KMS-11 (cell line): ENCODE results near the gene RAB15.
"Not testable (repeated sequence)": the region's sequence is repeated elsewhere in the genome, so short reads cannot be mapped to it uniquely, and the experiment has no call there.

Source experiments
- H2AFZ ChIP-seq: fragments of 200-600 bp; sonication (generic); 2 replicates; pipeline ENCODE4 v1.6.1; 2016; ENCODE audit warnings: antibody characterized with exemption, mixed run types, low read depth
- H3K27ac ChIP-seq: fragments of 200-600 bp; sonication (generic); 2 replicates; pipeline ENCODE4 v1.6.1; 2016; ENCODE audit warnings: mild to moderate bottlenecking, mixed run types
- H3K27me3 ChIP-seq: fragments of 200-600 bp; sonication (generic); 2 replicates; pipeline ENCODE4 v1.6.1; 2017; ENCODE audit warnings: mild to moderate bottlenecking, low read depth, mixed run types, moderate library complexity; ENCODE audit not compliant: insufficient read depth
- H3K36me3 ChIP-seq: fragments of 200-600 bp; sonication (generic); 2 replicates; pipeline ENCODE4 v1.6.1; 2017; ENCODE audit warnings: mild to moderate bottlenecking, mixed run types; ENCODE audit not compliant: insufficient read depth
- H3K4me1 ChIP-seq: fragments of 200-600 bp; sonication (generic); 2 replicates; pipeline ENCODE4 v1.6.1; 2016; ENCODE audit warnings: mild to moderate bottlenecking, low read depth, mixed run types; ENCODE audit not compliant: poor library complexity, severe bottlenecking
- H3K4me2 ChIP-seq: fragments of 200-600 bp; sonication (generic); 2 replicates; pipeline ENCODE4 v1.7.0; 2016; ENCODE audit warnings: mild to moderate bottlenecking, mixed run types
- H3K4me3 ChIP-seq: fragments of 200-600 bp; sonication (generic); IDR thresholded peaks from 2 replicates; pipeline ENCODE4 v1.6.1; 2017; ENCODE audit warnings: low read depth, low read length, mixed read lengths; ENCODE audit not compliant: insufficient read depth
- H3K79me2 ChIP-seq: fragments of 200-600 bp; sonication (generic); 2 replicates; pipeline ENCODE4 v1.6.1; 2016; ENCODE audit warnings: low read depth, mixed run types; ENCODE audit not compliant: insufficient read depth
- H3K9ac ChIP-seq: fragments of 200-600 bp; sonication (generic); 2 replicates; pipeline ENCODE4 v1.6.1; 2016; ENCODE audit warnings: mild to moderate bottlenecking, mixed run types
- H4K20me1 ChIP-seq: fragments of 200-600 bp; sonication (generic); 2 replicates; pipeline ENCODE4 v1.6.1; 2016; ENCODE audit warnings: mild to moderate bottlenecking, mixed run types; ENCODE audit not compliant: insufficient read depth
- TF ChIP-seq, protein P1 (sequence below): fragments of 200-600 bp; sonication (generic); conservative IDR thresholded peaks from 2 replicates; pipeline ENCODE4 v1.6.1; 2017; ENCODE audit warnings: low read depth, mild to moderate bottlenecking, antibody characterized with exemption, low read length, moderate library complexity, mixed read lengths

RAB15 gene

GRCh38 chr14:64915029-64915424 is 57.1 kb downstream of the RAB15 start:
- Histone ChIP-seq H4K20me1 (no peaks in the 10 kb centered on the region), H2AFZ (no peak overlapping the region), H3K36me3 (no peaks in the 10 kb centered on the region), H3K4me1 (peaks cover 39% of the 10 kb centered on the region), H3K27ac (peak overlapping the region; percentile 85), H3K79me2 (peaks cover 35% of the 10 kb centered on the region), H3K27me3 (no peaks in the 10 kb centered on the region), H3K4me3 (no peak overlapping the region), H3K4me2 (peak overlapping the region; percentile 84), H3K9ac (peak overlapping the region; percentile 94)
- TF ChIP-seq, protein P1, sequence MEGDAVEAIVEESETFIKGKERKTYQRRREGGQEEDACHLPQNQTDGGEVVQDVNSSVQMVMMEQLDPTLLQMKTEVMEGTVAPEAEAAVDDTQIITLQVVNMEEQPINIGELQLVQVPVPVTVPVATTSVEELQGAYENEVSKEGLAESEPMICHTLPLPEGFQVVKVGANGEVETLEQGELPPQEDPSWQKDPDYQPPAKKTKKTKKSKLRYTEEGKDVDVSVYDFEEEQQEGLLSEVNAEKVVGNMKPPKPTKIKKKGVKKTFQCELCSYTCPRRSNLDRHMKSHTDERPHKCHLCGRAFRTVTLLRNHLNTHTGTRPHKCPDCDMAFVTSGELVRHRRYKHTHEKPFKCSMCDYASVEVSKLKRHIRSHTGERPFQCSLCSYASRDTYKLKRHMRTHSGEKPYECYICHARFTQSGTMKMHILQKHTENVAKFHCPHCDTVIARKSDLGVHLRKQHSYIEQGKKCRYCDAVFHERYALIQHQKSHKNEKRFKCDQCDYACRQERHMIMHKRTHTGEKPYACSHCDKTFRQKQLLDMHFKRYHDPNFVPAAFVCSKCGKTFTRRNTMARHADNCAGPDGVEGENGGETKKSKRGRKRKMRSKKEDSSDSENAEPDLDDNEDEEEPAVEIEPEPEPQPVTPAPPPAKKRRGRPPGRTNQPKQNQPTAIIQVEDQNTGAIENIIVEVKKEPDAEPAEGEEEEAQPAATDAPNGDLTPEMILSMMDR = no peak

DNA sequence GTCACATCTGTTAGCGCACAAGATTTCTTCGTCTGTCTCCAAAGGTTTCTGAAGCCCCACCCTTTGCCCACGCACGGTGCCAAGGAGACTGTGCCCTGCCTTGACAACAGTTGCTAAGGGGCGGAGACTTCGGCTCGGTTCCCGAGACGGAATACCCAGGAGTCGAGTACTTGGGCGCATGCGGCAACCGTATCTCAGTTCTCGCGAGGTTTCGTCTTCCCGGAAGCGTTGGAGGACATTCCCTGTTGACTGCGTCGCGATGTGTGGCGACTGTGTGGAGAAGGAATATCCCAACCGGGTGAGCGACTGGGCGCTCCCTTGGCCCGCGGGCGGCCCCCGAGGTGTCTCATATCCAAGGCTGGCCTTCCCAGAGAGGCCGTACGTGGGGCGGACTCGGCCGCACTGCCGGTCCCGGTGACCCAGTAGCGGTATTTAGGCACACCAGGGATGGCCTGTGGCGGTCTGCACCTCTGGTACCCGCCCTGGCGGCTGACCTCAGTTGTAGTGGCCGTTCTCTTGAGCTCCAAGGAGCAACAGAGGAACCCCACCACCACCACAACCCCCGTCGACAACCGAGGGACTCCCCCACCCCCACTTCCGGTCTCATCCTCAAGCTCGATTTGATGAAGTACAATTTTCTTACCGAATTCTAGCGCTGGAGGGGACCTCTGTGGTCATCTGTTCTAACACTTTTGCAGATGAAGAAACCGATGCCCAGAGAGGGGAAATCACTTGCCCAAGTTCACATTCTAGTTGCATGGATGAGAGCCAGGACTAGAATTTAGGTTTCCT is 57.7 kb downstream of the RAB15 start, which contains the start of gene CHURC1:
Gene CHURC1, plus strand, starts transcription at position 219 of the 792 bp plus-strand sequence. Its CDS starts 41 bp downstream, at position 260.
- peaks cover 39% of the 10 kb centered on the region for H3K4me1 ChIP-seq
- no peaks in the 10 kb centered on the region for H4K20me1 ChIP-seq
- no peaks in the 10 kb centered on the region for H3K27me3 ChIP-seq
- H3K27ac ChIP-seq = peak within 1 kb of the TSS; percentile 85
- H2AFZ ChIP-seq = peak within 1 kb of the TSS; percentile 90
- no peak within 1 kb of the TSS for H3K4me3 ChIP-seq
- H3K9ac ChIP-seq = peak within 1 kb of the TSS; percentile 94
- peaks cover 35% of the 10 kb centered on the region for H3K79me2 ChIP-seq
- peak within 1 kb of the TSS; percentile 84 for H3K4me2 ChIP-seq
- TF ChIP-seq, protein P1 = no peak
- no peaks in the 10 kb centered on the region for H3K36me3 ChIP-seq

DNA sequence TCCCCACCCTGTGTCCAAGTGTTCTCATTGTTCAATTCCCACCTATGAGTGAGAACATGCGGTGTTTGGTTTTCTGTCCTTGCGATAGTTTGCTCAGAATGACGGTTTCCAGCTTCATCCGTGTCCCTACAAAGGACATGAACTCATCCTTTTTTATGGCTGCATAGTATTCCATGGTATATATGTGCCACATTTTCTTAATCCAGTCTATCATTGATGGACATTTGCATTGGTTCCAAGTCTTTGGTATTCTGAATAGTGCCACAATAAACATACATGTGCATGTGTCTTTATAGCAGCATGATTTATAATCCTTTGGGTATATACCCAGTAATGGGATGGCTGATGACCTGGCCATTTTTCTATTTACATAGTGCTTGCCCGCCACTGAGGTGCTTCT is 58.7 kb downstream of the RAB15 start:
- not testable (repeated sequence) for H3K36me3 ChIP-seq, H3K27me3 ChIP-seq, H3K4me3 ChIP-seq, H3K9ac ChIP-seq, H4K20me1 ChIP-seq
- Histone ChIP-seq H2AFZ (peak overlapping the region; percentile 90), H3K79me2 (peaks cover 35% of the 10 kb centered on the region), H3K4me1 (peaks cover 39% of the 10 kb centered on the region), H3K4me2 (peak overlapping the region; percentile 82), H3K27ac (peak overlapping the region; percentile 85)

GRCh38 chr14:64912261-64912660 is 59.9 kb downstream of the RAB15 start:
- peak overlapping the region; percentile 63 for H3K4me2 ChIP-seq

More at GRCh38 chr14:64912261-64912660, 59.9 kb downstream of the RAB15 start:
- H3K27me3 ChIP-seq = no peaks in the 10 kb centered on the region
- no peaks in the 10 kb centered on the region for H4K20me1 ChIP-seq
- peaks cover 39% of the 10 kb centered on the region for H3K4me1 ChIP-seq
- no peak overlapping the region for H3K9ac ChIP-seq
- H3K36me3 ChIP-seq = no peaks in the 10 kb centered on the region
- TF ChIP-seq, protein P1 = no peak
- no peak overlapping the region for H3K4me3 ChIP-seq
- peaks cover 30% of the 10 kb centered on the region for H3K79me2 ChIP-seq
- peak overlapping the region; percentile 24; the same call in 1 of the 2 replicates for H3K27ac ChIP-seq
- H2AFZ ChIP-seq = no peak overlapping the region
